Stimulated activated CD8-positive, alpha-beta memory T cell treated with anti-CD3 and anti-CD28 coated beads, Interleukin-7, amount 100 ng/mL, for 4 hours (primary cell): ENCODE results near the gene TIMM29.
"Not testable (repeated sequence)": the region's sequence is repeated elsewhere in the genome, so short reads cannot be mapped to it uniquely, and the experiment has no call there.

Source experiments
- DNase-seq, 2 donors: peaks; one replicate each; pipeline ENCODE4 v3.0.0-alpha.2; 2020; ENCODE audit warnings: low read depth in 2 of 2

The TIMM29 gene

GRCh38 chr19:10912619-10913018, 16.0 kb upstream of the TIMM29 start:
- DNase-seq: no peak

DNA sequence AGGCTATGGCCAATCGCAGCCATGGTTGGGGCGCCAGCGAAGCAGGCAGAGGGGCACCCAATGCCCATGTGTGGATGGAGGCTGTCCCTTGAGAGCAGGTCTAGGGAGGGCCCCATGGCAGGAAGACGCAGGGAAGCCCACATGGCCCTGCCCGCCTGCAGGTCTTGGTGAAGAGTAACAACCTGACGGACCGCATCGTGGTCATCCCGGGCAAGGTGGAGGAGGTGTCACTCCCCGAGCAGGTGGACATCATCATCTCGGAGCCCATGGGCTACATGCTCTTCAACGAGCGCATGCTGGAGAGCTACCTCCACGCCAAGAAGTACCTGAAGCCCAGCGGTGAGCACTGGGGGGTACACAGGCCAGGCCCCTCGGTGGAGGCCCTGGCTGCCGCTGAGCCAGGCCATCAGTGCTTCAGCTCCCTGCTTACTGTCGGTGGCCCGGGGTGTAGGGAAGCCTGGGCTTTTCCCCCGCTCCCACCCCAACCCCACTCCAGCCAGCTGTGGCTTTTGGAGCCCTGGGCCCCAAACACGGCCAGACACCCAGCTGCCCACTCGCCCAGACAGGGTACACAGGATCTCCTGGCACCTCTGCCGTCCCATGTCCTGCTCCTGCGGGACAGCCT, 14.8 kb upstream of the TIMM29 start:
- DNase-seq: no peak

DNA sequence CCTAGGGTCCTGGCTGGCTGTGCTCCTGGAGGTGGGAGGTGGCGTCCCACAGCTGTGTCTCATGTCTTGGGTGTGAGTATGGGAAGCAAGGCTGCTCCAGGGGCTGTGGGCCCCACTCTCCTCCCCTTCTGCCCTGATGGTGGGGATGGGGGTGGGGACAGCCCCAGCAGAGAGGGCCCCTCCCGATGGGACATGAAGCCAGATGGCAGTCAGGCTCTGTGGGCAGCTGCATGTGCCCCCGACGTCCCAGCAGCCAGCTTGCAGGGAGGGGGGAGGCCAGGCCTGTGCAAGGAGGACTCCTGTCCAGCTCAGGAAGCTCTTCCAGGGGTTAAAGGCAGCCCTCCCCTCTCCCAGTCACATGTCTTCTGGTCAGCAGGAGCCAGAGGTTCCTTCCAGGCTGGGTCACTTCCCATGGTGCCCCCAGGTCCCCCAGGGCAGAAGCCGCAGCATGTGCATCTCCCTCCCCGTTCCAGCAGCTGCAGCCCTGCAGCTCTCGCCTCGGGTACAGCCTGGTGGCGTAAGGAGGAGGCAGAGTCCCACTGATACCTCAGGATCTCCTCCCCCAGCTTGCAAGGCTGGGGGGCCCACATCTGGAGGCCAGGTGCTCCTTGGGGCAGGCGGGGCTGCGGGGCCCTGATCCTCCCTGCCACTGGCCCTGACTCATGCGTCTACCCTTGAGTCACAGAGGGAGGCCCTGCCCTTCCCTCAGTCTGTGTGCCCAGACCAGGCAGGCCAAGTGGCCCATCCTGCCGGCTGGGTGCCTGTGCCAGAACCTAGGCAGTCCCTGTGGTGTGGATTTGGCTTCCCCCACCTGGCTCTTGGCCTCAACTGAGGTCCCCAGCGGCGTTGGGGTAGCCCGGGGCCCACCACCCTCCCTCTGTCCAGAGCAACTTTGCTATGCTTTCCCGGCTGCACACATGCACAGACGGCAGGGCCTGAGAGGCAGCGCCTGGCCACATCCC, 13.2 kb upstream of the TIMM29 start:
- no peak for DNase-seq

- no peak for DNase-seq
Observed at GRCh38 chr19:10916602-10917001, 12.0 kb upstream of the TIMM29 start.

GRCh38 chr19:10918359-10918758, 10.3 kb upstream of the TIMM29 start:
- no peak for DNase-seq

GRCh38 chr19:10919352-10920287, 9.0 kb upstream of the TIMM29 start:
- DNase-seq: no peak

DNA sequence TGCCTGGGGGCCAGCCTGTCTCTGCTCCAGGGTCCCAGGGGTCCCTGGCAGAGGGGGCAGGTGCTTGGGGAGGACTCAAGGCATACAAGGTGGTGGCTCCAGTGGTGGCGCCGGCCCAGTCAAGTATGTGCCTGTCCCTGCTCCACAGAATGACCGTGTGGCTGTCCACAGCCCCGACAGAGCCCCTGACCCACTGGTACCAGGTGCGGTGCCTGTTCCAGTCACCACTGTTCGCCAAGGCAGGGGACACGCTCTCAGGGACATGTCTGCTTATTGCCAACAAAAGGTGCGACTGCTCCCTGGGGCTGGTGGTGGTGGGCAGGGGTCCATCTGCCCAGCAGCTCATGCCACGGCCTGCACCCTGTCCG, 8.3 kb upstream of the TIMM29 start:
- DNase-seq: no peak

DNA sequence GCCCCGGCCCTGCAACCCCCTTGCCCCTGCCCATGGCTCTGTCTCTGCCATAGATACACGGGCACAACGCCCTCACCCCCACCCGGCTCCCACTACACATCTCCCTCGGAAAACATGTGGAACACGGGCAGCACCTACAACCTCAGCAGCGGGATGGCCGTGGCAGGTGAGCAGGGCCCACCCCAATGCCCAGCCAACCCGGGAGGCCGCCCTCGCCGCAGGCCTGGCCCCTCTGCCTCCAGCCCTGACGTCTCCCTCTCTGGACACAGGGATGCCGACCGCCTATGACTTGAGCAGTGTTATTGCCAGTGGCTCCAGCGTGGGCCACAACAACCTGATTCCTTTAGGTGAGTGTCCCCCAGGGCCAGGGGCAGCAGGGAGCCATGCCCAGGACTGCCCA, 7.8 kb upstream of the TIMM29 start:
- no peak for DNase-seq

GRCh38 chr19:10921199-10921909, 7.3 kb upstream of the TIMM29 start:
- no peak for DNase-seq

DNA sequence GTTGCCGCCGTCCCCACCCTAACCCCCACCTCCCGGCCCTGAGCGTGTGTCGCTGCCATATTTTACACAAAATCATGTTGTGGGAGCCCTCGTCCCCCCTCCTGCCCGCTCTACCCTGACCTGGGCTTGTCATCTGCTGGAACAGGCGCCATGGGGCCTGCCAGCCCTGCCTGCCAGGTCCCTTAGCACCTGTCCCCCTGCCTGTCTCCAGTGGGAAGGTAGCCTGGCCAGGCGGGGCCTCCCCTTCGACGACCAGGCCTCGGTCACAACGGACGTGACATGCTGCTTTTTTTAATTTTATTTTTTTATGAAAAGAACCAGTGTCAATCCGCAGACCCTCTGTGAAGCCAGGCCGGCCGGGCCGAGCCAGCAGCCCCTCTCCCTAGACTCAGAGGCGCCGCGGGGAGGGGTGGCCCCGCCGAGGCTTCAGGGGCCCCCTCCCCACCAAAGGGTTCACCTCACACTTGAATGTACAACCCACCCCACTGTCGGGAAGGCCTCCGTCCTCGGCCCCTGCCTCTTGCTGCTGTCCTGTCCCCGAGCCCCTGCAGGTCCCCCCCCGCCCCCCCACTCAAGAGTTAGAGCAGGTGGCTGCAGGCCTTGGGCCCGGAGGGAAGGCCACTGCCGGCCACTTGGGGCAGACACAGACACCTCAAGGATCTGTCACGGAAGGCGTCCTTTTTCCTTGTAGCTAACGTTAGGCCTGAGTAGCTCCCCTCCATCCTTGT, 6.5 kb upstream of the TIMM29 start:
- DNase-seq: no peak

GRCh38 chr19:10922638-10923014, 6.0 kb upstream of the TIMM29 start:
- no peak for DNase-seq

- DNase-seq: no peak
Observed at GRCh38 chr19:10923260-10924112, 5.1 kb upstream of the TIMM29 start.

- no peak for DNase-seq
Observed at GRCh38 chr19:10924597-10924996, 4.0 kb upstream of the TIMM29 start.

GRCh38 chr19:10927730-10928562, 665 bp upstream of the TIMM29 start:
- no peak for DNase-seq

- no peak for DNase-seq
Observed at GRCh38 chr19:10929402-10929794, 787 bp downstream of the TIMM29 start.

- DNase-seq: no peak
Observed at GRCh38 chr19:10935371-10936059, 6.9 kb downstream of the TIMM29 start.

GRCh38 chr19:10936661-10937084, 8.1 kb downstream of the TIMM29 start:
- DNase-seq: no peak

DNA sequence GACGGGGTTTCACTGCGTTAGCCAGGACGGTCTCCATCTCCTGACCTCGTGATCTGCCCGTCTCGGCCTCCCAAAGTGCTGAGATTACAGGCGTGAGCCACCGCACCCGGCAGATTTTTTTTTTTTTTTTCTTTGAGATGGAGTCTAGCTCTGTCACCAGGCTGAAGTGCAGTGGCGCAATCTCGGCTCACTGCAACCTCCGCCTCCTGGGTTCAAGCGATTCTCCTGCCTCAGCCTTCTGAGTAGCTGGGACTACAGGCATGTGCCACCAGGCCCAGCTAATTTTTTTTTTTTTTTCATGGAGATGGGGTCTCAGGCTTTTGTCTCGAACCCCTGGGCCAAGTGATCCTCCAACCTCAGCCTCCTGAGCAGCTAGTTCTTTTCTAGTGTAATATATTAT, 13.0 kb downstream of the TIMM29 start:
- DNase-seq: not testable (repeated sequence)
